K562 (cell line): ENCODE measurements around the gene RASSF7. TPM values are rescaled to one million over a fixed set of nuclear protein-coding genes. Genes with fewer than 3 reads are reported as not detected.
A peak's percentile ranks its signal among the peaks of the same experiment; 100 is the strongest.

Experiments used
- CHCHD3 ChIP-seq: fragments of 250-450 bp; sonication (Bioruptor Pico); IDR thresholded peaks from 2 replicates; pipeline ENCODE4 v2.1.2; 2022; ENCODE audit warnings: mild to moderate bottlenecking
- CTBP1 ChIP-seq: fragments of 450-650 bp; IDR thresholded peaks from 2 replicates; pipeline ENCODE4 v1.6.1; 2016; ENCODE audit warnings: borderline replicate concordance
- HMGN3 ChIP-seq: IDR thresholded peaks from 2 replicates; pipeline ENCODE4 v1.6.1; 2011; ENCODE audit warnings: borderline replicate concordance, low read depth, mild to moderate bottlenecking, mixed read lengths, low read length; ENCODE audit not compliant: insufficient read length; ENCODE audit errors: extremely low read depth
- IRF9 ChIP-seq: fragments of 450-650 bp; IDR thresholded peaks from 2 replicates; pipeline ENCODE4 v1.6.1; 2016; ENCODE audit warnings: missing biosample characterization, missing genetic modification characterization
- MAX ChIP-seq: sonication (generic); formaldehyde crosslinking; IDR thresholded peaks from 2 replicates; pipeline ENCODE4 v1.9.0; 2022; ENCODE audit warnings: mild to moderate bottlenecking, missing genetic modification reagents
- NFIC ChIP-seq: fragments of 450-650 bp; IDR thresholded peaks from 2 replicates; pipeline ENCODE4 v1.6.1; 2017; ENCODE audit warnings: mild to moderate bottlenecking, inconsistent platforms
- POLR2AphosphoS5 ChIP-seq: IDR thresholded peaks from 2 replicates; pipeline ENCODE4 v1.6.1; 2011; ENCODE audit warnings: mild to moderate bottlenecking, low read depth, low read length, moderate library complexity; ENCODE audit not compliant: control insufficient read depth, insufficient read depth
- POLR3A ChIP-seq: IDR thresholded peaks from 2 replicates; pipeline ENCODE4 v1.6.1; 2011; ENCODE audit warnings: borderline replicate concordance, mild to moderate bottlenecking, moderate library complexity; ENCODE audit not compliant: insufficient read length, insufficient read depth; ENCODE audit errors: extremely low read depth
- POLR3G ChIP-seq: IDR thresholded peaks from 2 replicates; pipeline ENCODE4 v1.6.1; 2011; ENCODE audit not compliant: insufficient read length, insufficient replicate concordance; ENCODE audit errors: extremely low read depth
- SREBF2 ChIP-seq: sonication (generic); formaldehyde crosslinking; IDR thresholded peaks from 2 replicates; pipeline ENCODE4 v1.4.0; 2020; ENCODE audit warnings: mild to moderate bottlenecking, missing genetic modification reagents
- STAG1 ChIP-seq: sonication (generic); formaldehyde crosslinking; IDR thresholded peaks from 2 replicates; pipeline ENCODE4 v1.5.0; 2020; ENCODE audit warnings: missing genetic modification reagents, borderline replicate concordance
- TEAD4 ChIP-seq, 2 experiments: sonication (generic) in 1 of 2; formaldehyde crosslinking in 1 of 2; IDR thresholded peaks; 2 replicates each; pipeline versions ENCODE4 v1.6.1 to v1.8.0; 2012 to 2022; ENCODE audit warnings: borderline replicate concordance in 1 of 2, inconsistent platforms in 1 of 2, low read length in 1 of 2, mild to moderate bottlenecking in 1 of 2, missing genetic modification reagents in 1 of 2
- TFAP4 ChIP-seq: sonication (generic); formaldehyde crosslinking; IDR thresholded peaks from 2 replicates; pipeline ENCODE4 v1.8.0; 2022; ENCODE audit warnings: missing genetic modification reagents, mild to moderate bottlenecking, moderate library complexity, borderline replicate concordance
- USF1 ChIP-seq: sonication (generic); formaldehyde crosslinking; IDR thresholded peaks from 2 replicates; pipeline ENCODE4 v1.9.0; 2022; ENCODE audit warnings: mild to moderate bottlenecking, missing genetic modification reagents
- YBX1 ChIP-seq: fragments of 450-650 bp; IDR thresholded peaks from 2 replicates; pipeline ENCODE4 v1.7.1; 2016; ENCODE audit warnings: mild to moderate bottlenecking
- ZBTB33 ChIP-seq: sonication (generic); formaldehyde crosslinking; IDR thresholded peaks from 2 replicates; pipeline ENCODE4 v1.8.1; 2023; ENCODE audit warnings: mild to moderate bottlenecking, missing genetic modification reagents
- ZBTB43 ChIP-seq: sonication (generic); formaldehyde crosslinking; IDR thresholded peaks from 2 replicates; pipeline ENCODE4 v1.8.0; 2023; ENCODE audit warnings: mild to moderate bottlenecking, missing genetic modification reagents
- ZFP91 ChIP-seq: sonication (generic); formaldehyde crosslinking; IDR thresholded peaks from 2 replicates; pipeline ENCODE4 v1.8.0; 2022; ENCODE audit warnings: mild to moderate bottlenecking, missing genetic modification reagents
- ZNF384 ChIP-seq: IDR thresholded peaks from 2 replicates; pipeline ENCODE4 v1.6.1; 2012; ENCODE audit warnings: low read depth, low read length, improper control_type of control experiment
- polyA plus RNA-seq, 8 experiments: library from polyadenylated mRNA; depleted of rRNA in 4 of 8; stranded (reverse) in 5 of 8; unstranded in 3 of 8; fragments of >200 nt; fragmentation: Nextera tagmentation in 2 of 8; fragmentation: Illumina TruSeq in 1 of 8; extraction: Ambion mirVana in 2 of 8; extraction: Trizol in 1 of 8; gene quantifications; 2 replicates each; pipeline versions ENCODE4 v1.2.1 to v1.2.3, GENCODE V29; 2011 to 2014; ENCODE audit warnings: inconsistent platforms in 1 of 8, missing spikeins in 1 of 8
- total RNA-seq, 7 experiments: library from RNA; depleted of rRNA in 6 of 7; stranded (reverse); fragments of >200 nt in 6 of 7; fragmentation: Illumina TruSeq in 2 of 7; extraction: Trizol in 2 of 7; gene quantifications; 2 replicates each; pipeline versions ENCODE4 v1.2.1 to v1.2.3, GENCODE V29; 2011 to 2021; ENCODE audit warnings: low replicate concordance in 1 of 7

Gene RASSF7
- total and polyA plus RNA-seq, 9 of the 15 experiments (the other 6 are each of a cell fraction or from before 2014, with no cell fraction given) = 0.41 to 45.2 (median 18.6) TPM

- TF ChIP-seq MAX (CRISPR knock-in tag) = 0 out of 2 replicates have a peak, but pooled peaks have one; percentile 22
- no peak for TF ChIP-seq CTBP1
- TF ChIP-seq CHCHD3 = no peak
- TF ChIP-seq IRF9 = no peak
- no peak for TF ChIP-seq ZNF384
- TF ChIP-seq USF1 = no peak; the same call in 1 of the 2 replicates
- TF ChIP-seq NFIC = no peak
- TF ChIP-seq SREBF2 = no peak
- TF ChIP-seq ZFP91 = no peak
- TF ChIP-seq POLR2AphosphoS5 = 0 out of 2 replicates have a peak, but pooled peaks have one; percentile 14
- no peak for TF ChIP-seq POLR3G
- peak; percentile 42; the same call in 1 of the 2 replicates for TF ChIP-seq TFAP4 (CRISPR knock-in tag)
- TF ChIP-seq HMGN3 = no peak
- no peak for TF ChIP-seq POLR3A
- no peak for TF ChIP-seq ZBTB43 (CRISPR knock-in tag)
- peak; percentile 75 for TF ChIP-seq ZBTB33 (CRISPR knock-in tag)
- TF ChIP-seq TEAD4 (IDR thresholded peaks at IDR 0.05; ENCODE audit: low read length) = peak; percentile 63; the same call in 1 of the 2 replicates
- no peak for TF ChIP-seq TEAD4 (CRISPR knock-in tag; IDR thresholded peaks at IDR 0.05; ENCODE audit: borderline replicate concordance)
- no peak for TF ChIP-seq STAG1
- no peak for TF ChIP-seq YBX1
Observed at GRCh38 chr11:559712-560304, 962 bp upstream of the RASSF7 start (continued).
